SK-N-SH treated with all-trans-retinoic acid at 6 μM for 48 hours (cell line): ENCODE results near the gene LRRC4C.

Source experiments
- ATAC-seq: fragments of 200-7000 bp; cut with Tn5 transposase; 3 replicates; pipeline ENCODE4 v1.9.1; 2020; ENCODE audit warnings: mild to moderate bottlenecking, moderate library complexity
- ARNTL ChIP-seq: fragments of 450-650 bp; formaldehyde crosslinking; IDR thresholded peaks from 2 replicates; pipeline ENCODE4 v1.5.0; 2020; ENCODE audit warnings: low read depth, mild to moderate bottlenecking, moderate library complexity, borderline replicate concordance
- BACH2 ChIP-seq: fragments of 250-450 bp; sonication (Bioruptor Pico); IDR thresholded peaks from 2 replicates; pipeline ENCODE4 v1.9.0; 2021; ENCODE audit warnings: mild to moderate bottlenecking, borderline replicate concordance
- CSDC2 ChIP-seq: fragments of 250-450 bp; sonication (Bioruptor Pico); IDR thresholded peaks from 2 replicates; pipeline ENCODE4 v1.5.0; 2020; ENCODE audit warnings: mild to moderate bottlenecking, moderate library complexity
- ESRRG ChIP-seq: fragments of 250-450 bp; sonication (Bioruptor Pico); IDR thresholded peaks from 2 replicates; pipeline ENCODE4 v1.6.1; 2021; ENCODE audit warnings: mild to moderate bottlenecking
- GLIS3 ChIP-seq: fragments of 250-450 bp; sonication (Bioruptor Pico); IDR thresholded peaks from 2 replicates; pipeline ENCODE4 v1.5.0; 2020; ENCODE audit warnings: mild to moderate bottlenecking, moderate library complexity
- ISL1 ChIP-seq: fragments of 250-450 bp; sonication (Bioruptor Pico); IDR thresholded peaks from 2 replicates; pipeline ENCODE4 v2.1.2; 2022; ENCODE audit warnings: mild to moderate bottlenecking, moderate library complexity
- PPARA ChIP-seq: fragments of 250-450 bp; sonication (Bioruptor Pico); IDR thresholded peaks from 2 replicates; pipeline ENCODE4 v1.5.0; 2020; ENCODE audit warnings: mild to moderate bottlenecking, borderline replicate concordance
- RARB ChIP-seq: fragments of 250-450 bp; sonication (Bioruptor Pico); IDR thresholded peaks from 2 replicates; pipeline ENCODE4 v1.8.0; 2021; ENCODE audit warnings: mild to moderate bottlenecking, moderate library complexity
- SNAI2 ChIP-seq: fragments of 250-450 bp; sonication (Bioruptor Pico); IDR thresholded peaks from 2 replicates; pipeline ENCODE4 v1.5.0; 2020; ENCODE audit warnings: mild to moderate bottlenecking, moderate library complexity
- TCF4 ChIP-seq: fragments of 250-450 bp; sonication (Bioruptor Pico); IDR thresholded peaks from 2 replicates; pipeline ENCODE4 v1.8.0; 2021; ENCODE audit warnings: mild to moderate bottlenecking, moderate library complexity, borderline replicate concordance
- TOX ChIP-seq: fragments of 250-450 bp; sonication (Bioruptor Pico); IDR thresholded peaks from 2 replicates; pipeline ENCODE4 v1.8.0; 2021; ENCODE audit warnings: mild to moderate bottlenecking, moderate library complexity, borderline replicate concordance
- ZC3H10 ChIP-seq: fragments of 250-450 bp; sonication (Bioruptor Pico); IDR thresholded peaks from 2 replicates; pipeline ENCODE4 v1.5.1; 2021; ENCODE audit warnings: mild to moderate bottlenecking, moderate library complexity
- ZFP30 ChIP-seq: fragments of 450-650 bp; formaldehyde crosslinking; IDR thresholded peaks from 2 replicates; pipeline ENCODE4 v1.5.0; 2022; ENCODE audit warnings: mild to moderate bottlenecking, moderate library complexity
- ZNF565 ChIP-seq: fragments of 450-650 bp; formaldehyde crosslinking; conservative IDR thresholded peaks from 2 replicates; pipeline ENCODE4 v1.5.0; 2020; ENCODE audit warnings: low read depth, mild to moderate bottlenecking, moderate library complexity
- ZNF70 ChIP-seq: fragments of 450-650 bp; formaldehyde crosslinking; IDR thresholded peaks from 2 replicates; pipeline ENCODE4 v1.5.0; 2020; ENCODE audit warnings: mild to moderate bottlenecking, moderate library complexity
- ZNF8 ChIP-seq: fragments of 450-650 bp; formaldehyde crosslinking; IDR thresholded peaks from 2 replicates; pipeline ENCODE4 v1.5.0; 2020; ENCODE audit warnings: mild to moderate bottlenecking, moderate library complexity
- TF ChIP-seq, protein P1 (sequence below): fragments of 250-450 bp; sonication (Bioruptor Pico); IDR thresholded peaks from 2 replicates; pipeline ENCODE4 v1.5.0; 2020; ENCODE audit warnings: mild to moderate bottlenecking, moderate library complexity
- TF ChIP-seq, protein P2 (sequence below): fragments of 250-450 bp; sonication (Bioruptor Pico); IDR thresholded peaks from 2 replicates; pipeline ENCODE4 v1.8.0; 2021; ENCODE audit warnings: low read depth, mild to moderate bottlenecking, moderate library complexity, borderline replicate concordance
- TF ChIP-seq, protein P3 (sequence below): fragments of 250-450 bp; sonication (Bioruptor Pico); IDR thresholded peaks from 2 replicates; pipeline ENCODE4 v1.5.1; 2020; ENCODE audit warnings: low read depth, mild to moderate bottlenecking, moderate library complexity
- TF ChIP-seq, protein P4 (sequence below): fragments of 250-450 bp; sonication (Bioruptor Pico); IDR thresholded peaks from 2 replicates; pipeline ENCODE4 v1.5.1; 2021; ENCODE audit warnings: mild to moderate bottlenecking, moderate library complexity
- TF ChIP-seq, protein P5 (sequence below): fragments of 250-450 bp; sonication (Bioruptor Pico); IDR thresholded peaks from 2 replicates; pipeline ENCODE4 v1.8.0; 2020; ENCODE audit warnings: mild to moderate bottlenecking, moderate library complexity, borderline replicate concordance

LRRC4C gene

DNA sequence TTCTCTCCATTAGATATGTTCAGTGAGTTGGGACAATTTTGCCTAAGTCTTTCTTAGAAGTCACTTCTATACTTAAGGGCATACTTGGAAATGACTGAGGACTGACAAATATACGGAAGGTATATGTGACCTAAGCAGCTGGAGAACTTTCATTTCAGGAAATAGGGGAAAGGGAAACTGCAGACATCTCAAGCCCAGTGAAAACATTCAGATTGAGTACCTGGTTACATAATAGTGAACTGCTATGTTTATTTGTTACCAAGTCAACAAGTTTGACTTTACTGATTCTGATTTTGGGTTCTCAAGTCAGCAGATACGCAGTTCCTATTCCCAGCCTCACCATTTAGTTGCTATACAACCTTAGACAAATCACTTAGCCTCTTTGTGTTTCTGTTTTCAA lies 1173.9 kb downstream of the LRRC4C start:
- ATAC-seq: no peak

DNA sequence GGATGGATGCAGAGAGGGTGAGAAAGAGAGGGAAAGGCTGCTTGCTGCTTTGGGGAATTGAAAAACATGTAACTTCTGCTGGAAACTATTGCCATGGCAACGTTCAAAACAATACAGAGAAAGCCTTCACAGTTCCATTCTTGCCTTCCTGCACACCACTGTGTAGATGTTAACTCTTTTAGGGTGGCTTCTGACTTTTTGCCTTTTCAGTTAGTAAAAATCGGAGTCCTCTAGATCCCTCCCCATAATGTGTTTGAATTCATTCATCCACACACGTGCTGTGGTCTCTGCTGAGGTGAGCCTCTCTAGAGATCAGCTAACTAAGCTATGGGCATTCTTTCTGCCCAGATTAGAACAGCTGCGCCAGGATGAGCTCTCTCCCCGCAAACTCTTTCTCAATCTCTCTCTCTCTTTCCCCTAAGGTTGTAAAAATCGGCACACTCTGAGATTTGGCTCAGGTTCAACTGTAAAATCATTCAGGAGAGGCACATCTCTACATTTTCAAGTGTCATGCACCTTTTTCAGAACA lies 1178.3 kb downstream of the LRRC4C start:
- peak; percentile 75; the same call in 2 of the 3 replicates for ATAC-seq
- TF ChIP-seq ZNF70 (CRISPR knock-in tag): no peak
- no peak for TF ChIP-seq BACH2 (CRISPR knock-in tag)
- TF ChIP-seq, protein P1, sequence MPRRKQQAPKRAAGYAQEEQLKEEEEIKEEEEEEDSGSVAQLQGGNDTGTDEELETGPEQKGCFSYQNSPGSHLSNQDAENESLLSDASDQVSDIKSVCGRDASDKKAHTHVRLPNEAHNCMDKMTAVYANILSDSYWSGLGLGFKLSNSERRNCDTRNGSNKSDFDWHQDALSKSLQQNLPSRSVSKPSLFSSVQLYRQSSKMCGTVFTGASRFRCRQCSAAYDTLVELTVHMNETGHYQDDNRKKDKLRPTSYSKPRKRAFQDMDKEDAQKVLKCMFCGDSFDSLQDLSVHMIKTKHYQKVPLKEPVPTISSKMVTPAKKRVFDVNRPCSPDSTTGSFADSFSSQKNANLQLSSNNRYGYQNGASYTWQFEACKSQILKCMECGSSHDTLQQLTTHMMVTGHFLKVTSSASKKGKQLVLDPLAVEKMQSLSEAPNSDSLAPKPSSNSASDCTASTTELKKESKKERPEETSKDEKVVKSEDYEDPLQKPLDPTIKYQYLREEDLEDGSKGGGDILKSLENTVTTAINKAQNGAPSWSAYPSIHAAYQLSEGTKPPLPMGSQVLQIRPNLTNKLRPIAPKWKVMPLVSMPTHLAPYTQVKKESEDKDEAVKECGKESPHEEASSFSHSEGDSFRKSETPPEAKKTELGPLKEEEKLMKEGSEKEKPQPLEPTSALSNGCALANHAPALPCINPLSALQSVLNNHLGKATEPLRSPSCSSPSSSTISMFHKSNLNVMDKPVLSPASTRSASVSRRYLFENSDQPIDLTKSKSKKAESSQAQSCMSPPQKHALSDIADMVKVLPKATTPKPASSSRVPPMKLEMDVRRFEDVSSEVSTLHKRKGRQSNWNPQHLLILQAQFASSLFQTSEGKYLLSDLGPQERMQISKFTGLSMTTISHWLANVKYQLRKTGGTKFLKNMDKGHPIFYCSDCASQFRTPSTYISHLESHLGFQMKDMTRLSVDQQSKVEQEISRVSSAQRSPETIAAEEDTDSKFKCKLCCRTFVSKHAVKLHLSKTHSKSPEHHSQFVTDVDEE (CRISPR knock-in tag): no peak
- no peak for TF ChIP-seq SNAI2 (CRISPR knock-in tag)
- no peak for TF ChIP-seq ISL1
- no peak for TF ChIP-seq ZNF8 (CRISPR knock-in tag)
- no peak for TF ChIP-seq PPARA (CRISPR knock-in tag)
- TF ChIP-seq RARB (CRISPR knock-in tag): no peak
- TF ChIP-seq ZFP30: no peak
- TF ChIP-seq, protein P2, sequence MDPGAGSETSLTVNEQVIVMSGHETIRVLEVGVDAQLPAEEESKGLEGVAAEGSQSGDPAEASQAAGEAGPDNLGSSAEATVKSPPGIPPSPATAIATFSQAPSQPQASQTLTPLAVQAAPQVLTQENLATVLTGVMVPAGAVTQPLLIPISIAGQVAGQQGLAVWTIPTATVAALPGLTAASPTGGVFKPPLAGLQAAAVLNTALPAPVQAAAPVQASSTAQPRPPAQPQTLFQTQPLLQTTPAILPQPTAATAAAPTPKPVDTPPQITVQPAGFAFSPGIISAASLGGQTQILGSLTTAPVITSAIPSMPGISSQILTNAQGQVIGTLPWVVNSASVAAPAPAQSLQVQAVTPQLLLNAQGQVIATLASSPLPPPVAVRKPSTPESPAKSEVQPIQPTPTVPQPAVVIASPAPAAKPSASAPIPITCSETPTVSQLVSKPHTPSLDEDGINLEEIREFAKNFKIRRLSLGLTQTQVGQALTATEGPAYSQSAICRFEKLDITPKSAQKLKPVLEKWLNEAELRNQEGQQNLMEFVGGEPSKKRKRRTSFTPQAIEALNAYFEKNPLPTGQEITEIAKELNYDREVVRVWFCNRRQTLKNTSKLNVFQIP (CRISPR knock-in tag): no peak
- TF ChIP-seq TOX (CRISPR knock-in tag): no peak
- TF ChIP-seq TCF4: no peak
- no peak for TF ChIP-seq ZNF565 (CRISPR knock-in tag)
- TF ChIP-seq ESRRG (CRISPR knock-in tag): no peak
- TF ChIP-seq, protein P3, sequence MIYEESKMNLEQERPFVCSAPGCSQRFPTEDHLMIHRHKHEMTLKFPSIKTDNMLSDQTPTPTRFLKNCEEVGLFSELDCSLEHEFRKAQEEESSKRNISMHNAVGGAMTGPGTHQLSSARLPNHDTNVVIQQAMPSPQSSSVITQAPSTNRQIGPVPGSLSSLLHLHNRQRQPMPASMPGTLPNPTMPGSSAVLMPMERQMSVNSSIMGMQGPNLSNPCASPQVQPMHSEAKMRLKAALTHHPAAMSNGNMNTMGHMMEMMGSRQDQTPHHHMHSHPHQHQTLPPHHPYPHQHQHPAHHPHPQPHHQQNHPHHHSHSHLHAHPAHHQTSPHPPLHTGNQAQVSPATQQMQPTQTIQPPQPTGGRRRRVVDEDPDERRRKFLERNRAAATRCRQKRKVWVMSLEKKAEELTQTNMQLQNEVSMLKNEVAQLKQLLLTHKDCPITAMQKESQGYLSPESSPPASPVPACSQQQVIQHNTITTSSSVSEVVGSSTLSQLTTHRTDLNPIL (CRISPR knock-in tag): no peak
- no peak for TF ChIP-seq CSDC2 (CRISPR knock-in tag)
- TF ChIP-seq, protein P4, sequence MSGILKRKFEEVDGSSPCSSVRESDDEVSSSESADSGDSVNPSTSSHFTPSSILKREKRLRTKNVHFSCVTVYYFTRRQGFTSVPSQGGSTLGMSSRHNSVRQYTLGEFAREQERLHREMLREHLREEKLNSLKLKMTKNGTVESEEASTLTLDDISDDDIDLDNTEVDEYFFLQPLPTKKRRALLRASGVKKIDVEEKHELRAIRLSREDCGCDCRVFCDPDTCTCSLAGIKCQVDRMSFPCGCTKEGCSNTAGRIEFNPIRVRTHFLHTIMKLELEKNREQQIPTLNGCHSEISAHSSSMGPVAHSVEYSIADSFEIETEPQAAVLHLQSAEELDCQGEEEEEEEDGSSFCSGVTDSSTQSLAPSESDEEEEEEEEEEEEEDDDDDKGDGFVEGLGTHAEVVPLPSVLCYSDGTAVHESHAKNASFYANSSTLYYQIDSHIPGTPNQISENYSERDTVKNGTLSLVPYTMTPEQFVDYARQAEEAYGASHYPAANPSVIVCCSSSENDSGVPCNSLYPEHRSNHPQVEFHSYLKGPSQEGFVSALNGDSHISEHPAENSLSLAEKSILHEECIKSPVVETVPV: no peak
- no peak for TF ChIP-seq ARNTL (CRISPR knock-in tag)
- TF ChIP-seq, protein P5, sequence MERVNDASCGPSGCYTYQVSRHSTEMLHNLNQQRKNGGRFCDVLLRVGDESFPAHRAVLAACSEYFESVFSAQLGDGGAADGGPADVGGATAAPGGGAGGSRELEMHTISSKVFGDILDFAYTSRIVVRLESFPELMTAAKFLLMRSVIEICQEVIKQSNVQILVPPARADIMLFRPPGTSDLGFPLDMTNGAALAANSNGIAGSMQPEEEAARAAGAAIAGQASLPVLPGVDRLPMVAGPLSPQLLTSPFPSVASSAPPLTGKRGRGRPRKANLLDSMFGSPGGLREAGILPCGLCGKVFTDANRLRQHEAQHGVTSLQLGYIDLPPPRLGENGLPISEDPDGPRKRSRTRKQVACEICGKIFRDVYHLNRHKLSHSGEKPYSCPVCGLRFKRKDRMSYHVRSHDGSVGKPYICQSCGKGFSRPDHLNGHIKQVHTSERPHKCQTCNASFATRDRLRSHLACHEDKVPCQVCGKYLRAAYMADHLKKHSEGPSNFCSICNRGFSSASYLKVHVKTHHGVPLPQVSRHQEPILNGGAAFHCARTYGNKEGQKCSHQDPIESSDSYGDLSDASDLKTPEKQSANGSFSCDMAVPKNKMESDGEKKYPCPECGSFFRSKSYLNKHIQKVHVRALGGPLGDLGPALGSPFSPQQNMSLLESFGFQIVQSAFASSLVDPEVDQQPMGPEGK (CRISPR knock-in tag): no peak

More for the DNA sequence above, 1173.9 kb downstream of the LRRC4C start:
- no peak for TF ChIP-seq ZC3H10
- no peak for TF ChIP-seq SNAI2 (CRISPR knock-in tag)

DNA sequence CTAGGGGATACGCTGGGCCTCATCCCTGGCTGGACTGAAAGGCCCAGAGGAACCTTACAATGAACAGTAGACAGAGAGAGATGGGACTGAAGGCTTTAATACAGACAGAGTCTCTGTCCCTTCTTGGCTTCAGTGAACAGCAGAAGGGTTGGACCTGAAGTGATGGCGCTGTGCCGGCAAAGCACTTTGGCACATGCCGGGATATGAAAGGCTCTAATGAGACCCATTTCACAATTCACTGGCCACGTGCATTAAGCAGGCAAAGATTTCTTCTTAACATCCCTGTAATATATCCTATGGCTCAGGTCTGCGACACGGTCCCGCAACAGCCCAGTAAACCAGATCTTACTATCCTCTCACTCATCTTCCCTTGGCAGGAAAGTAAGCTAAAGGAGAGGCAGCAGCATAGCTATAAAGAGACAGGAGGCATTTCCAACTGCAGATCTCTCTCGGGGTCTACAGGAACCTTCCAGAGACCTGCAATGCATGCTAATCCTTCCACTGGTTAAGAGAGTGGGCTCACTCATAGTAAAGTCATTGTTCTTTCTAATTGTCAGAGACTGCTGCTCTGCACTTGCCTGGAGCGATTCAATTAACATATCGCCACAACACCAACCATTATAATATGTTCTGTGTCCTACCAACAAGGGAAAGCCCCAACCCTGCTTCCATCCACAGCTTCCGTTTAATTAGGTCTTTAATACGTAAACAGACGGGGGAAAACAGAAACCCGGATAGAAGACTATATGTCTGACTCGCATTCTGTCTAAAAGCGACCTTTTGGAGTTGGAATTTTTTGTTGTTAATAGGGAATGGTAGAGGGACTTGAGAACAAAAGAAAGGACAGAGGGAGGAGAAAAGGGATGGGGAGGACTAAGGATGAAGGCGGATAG lies 1179.0 kb downstream of the LRRC4C start:
- peak; percentile 24; the same call in 2 of the 3 replicates for ATAC-seq
- no peak for TF ChIP-seq PPARA (CRISPR knock-in tag)
- no peak for TF ChIP-seq ISL1
- TF ChIP-seq, protein P1 (CRISPR knock-in tag): no peak
- TF ChIP-seq, protein P3 (CRISPR knock-in tag): no peak
- TF ChIP-seq, protein P2 (CRISPR knock-in tag): no peak
- no peak for TF ChIP-seq ESRRG (CRISPR knock-in tag)
- TF ChIP-seq BACH2 (CRISPR knock-in tag): no peak
- TF ChIP-seq GLIS3 (CRISPR knock-in tag): no peak
